Esophagus squamous epithelium (tissue), 4 donors: Measurements from ENCODE around the gene CLDN5.

ENCODE experiments used
- CTCF ChIP-seq, 6 experiments: fragments of 450-650 bp in 4 of 6; fragments of 200-600 bp in 2 of 6; sonication (generic) in 2 of 6; IDR thresholded peaks; one replicate each; pipeline ENCODE4 v1.5.1; 2016 to 2019; ENCODE audit warnings: antibody characterized with exemption in 6 of 6, mild to moderate bottlenecking in 4 of 6, moderate library complexity in 4 of 6
- POLR2A ChIP-seq, 4 donors: fragments of 450-650 bp; IDR thresholded peaks; one replicate each; pipeline ENCODE4 v1.6.1; 2017; ENCODE audit warnings: antibody characterized with exemption in 4 of 4, mild to moderate bottlenecking in 4 of 4, moderate library complexity in 3 of 4

- TF ChIP-seq CTCF (IDR thresholded peaks at IDR 0.05), result no peak
- TF ChIP-seq POLR2A (IDR thresholded peaks at IDR 0.05), result no peak
These were observed 41.9 kb downstream of the CLDN5 start for GRCh38 chr22:19482297-19482696.
